DLD1 (cell line): ENCODE results near the gene GZMB.
"Not testable (repeated sequence)": the region's sequence is repeated elsewhere in the genome, so short reads cannot be mapped to it uniquely, and the experiment has no call there.

Experiments
- in situ Hi-C: cut with HindIII; loops from 2 replicates; pipeline ENCODE4 v1.10.0; 2017; ENCODE audit warnings: low sequenced_read_pairs

The GZMB gene, protein sequence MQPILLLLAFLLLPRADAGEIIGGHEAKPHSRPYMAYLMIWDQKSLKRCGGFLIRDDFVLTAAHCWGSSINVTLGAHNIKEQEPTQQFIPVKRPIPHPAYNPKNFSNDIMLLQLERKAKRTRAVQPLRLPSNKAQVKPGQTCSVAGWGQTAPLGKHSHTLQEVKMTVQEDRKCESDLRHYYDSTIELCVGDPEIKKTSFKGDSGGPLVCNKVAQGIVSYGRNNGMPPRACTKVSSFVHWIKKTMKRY

DNA sequence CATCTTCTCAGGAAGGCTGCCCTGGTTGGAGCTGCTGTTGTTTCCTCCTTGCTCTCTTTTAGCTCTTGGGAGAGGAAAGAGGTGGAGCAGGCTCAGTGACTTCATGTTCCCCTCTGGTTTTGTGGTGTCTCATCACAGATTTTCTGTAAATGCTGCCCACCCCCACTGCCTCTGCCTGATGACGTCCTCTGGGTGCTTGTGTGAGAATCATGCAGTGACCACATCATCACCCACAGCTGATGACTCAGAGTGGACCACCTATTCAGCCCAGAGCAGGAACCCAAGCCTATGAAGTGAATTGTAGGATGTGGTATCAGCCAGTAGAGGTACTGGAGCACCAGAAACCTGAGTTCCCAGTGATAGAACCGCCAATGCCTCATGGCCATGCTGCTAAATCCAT lies at the start of gene GZMB:
Gene GZMB, minus strand, starts transcription at position 33 of the 400 bp plus-strand sequence. Its CDS starts 30 bp downstream, at position 3.
- in situ Hi-C loops: no loop called here

DNA sequence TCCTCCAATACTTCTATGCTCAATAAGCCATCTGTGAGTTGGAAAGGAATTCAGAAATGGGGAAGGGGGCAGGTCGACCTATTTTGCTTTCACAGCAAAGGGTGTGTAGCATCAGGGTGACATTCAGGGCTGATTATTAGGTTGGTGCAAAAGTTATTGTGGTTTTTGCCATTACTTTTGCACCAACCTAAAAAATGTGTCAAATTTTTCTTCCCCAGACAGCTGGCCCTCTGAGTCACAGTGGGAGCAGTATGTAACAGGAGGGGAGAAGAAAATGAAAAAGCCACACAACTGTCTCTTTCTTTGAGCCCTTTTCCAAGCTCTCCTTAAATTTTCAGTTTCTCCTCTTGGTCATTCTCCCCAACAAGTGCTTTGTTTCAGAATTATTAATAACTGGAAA lies 47.1 kb upstream of the GZMB start:
- in situ Hi-C loops: no loop called here

GRCh38 chr14:24680516-24680915 lies 46.5 kb upstream of the GZMB start:
- in situ Hi-C loops: no loop called here

DNA sequence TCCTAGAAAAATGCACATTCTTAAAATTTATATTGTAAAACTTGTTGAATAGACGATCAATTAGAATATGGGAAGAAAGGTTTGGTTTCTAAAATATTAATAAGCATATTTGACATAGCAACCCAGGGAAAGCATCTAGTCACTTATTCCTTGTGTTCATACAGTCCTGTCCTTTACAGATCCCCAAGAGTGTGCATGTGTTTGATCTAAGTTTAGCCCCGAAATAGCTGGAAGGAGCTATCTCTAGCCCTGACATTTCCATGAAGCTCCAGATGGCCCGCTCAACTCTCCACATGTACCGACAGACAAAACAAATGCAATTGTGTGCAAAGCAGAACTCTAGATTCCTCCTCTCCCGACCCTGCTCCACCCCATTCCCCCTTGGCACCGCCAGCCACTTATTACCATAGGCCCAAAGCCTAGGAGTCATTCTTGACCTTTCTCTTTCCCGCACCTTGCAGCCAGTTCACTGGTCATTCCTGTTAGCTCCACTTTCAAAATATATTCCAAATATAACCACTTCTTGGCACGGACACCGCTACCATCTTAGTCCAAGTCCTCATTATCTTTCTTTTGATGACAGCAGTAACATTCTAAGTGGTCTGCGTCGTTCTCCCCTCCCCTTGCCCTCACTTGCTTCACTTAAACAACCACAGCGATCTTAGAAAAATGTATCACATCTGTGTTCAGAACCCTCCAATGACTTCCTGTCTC lies 45.4 kb upstream of the GZMB start:
- in situ Hi-C loops: no loop called here

DNA sequence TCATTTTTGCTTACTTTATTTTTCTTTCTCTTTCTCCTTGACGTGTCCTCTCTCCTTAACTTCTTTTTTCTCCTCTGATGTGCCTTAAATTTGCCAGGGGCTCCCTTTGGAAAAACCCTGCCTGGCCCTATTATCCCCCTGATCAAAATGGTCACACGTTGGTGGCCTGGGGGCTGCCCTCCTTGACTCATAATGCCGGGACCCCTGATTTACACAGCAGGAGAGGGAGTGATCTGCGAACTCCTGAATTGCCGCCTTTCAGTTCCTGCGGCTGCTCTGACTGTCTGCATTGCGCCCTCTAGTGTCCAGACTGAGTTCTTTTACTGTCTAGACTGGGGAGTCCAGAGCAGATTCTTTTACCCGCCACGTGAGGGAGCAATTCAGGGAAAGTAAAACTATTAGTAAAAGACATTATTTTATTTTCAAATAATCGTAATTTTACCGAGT lies 44.8 kb upstream of the GZMB start:
- in situ Hi-C loops: no loop called here

DNA sequence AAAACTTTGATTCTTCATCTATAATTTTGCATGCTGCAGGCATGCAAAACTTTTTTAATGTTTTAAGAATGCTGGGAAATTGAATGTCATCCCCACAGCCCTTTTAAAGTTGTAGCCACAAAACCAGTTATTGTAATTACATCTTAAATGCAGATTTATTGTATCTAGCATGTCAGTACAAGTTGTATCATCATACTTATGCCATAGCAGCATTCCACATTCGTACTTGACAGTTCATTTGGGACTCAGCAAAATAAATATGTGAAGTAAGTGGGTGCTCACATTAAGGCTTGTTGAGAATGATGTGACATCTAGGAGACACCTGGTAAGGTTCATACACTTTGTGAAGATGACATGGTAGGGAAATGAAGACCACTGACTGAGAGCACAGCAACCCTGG lies 44.0 kb upstream of the GZMB start:
- in situ Hi-C loops: no loop called here

DNA sequence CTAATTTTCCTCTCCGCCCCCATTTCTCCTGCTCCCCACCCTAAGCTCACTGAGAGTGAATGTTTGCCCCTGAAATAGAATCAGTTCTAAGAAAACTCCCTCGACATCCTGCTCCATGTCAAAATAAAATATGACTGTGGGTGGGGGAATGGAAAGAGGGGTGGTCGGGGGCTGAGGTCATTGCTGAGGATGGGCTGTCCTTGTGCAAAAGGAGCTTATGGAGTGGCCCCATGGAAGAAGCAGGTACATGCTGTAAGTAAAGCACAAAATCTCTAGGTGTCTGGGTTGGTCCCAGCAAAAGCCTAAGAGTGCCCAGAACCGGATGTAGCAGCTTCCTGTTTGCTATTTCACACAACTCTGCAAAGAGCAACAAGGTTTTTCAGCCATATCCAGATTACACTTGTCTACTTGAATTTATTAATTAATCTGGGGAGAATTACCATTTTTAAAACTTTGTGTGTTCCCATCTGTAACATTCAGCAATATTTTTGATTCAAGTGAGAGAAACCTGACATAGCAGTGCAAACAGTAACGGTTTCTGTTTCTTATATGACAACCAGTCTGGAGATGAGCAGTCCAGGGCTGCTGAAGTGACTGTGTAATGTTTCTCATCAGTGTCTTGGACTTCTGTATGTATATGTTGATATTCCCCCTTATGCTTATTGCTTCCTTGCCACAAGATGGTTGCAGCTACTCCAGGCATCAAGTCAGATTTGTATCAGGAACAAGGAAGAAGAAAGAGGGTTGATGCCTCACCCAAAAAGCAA lies 40.4 kb upstream of the GZMB start:
- in situ Hi-C loops: no loop called here

DNA sequence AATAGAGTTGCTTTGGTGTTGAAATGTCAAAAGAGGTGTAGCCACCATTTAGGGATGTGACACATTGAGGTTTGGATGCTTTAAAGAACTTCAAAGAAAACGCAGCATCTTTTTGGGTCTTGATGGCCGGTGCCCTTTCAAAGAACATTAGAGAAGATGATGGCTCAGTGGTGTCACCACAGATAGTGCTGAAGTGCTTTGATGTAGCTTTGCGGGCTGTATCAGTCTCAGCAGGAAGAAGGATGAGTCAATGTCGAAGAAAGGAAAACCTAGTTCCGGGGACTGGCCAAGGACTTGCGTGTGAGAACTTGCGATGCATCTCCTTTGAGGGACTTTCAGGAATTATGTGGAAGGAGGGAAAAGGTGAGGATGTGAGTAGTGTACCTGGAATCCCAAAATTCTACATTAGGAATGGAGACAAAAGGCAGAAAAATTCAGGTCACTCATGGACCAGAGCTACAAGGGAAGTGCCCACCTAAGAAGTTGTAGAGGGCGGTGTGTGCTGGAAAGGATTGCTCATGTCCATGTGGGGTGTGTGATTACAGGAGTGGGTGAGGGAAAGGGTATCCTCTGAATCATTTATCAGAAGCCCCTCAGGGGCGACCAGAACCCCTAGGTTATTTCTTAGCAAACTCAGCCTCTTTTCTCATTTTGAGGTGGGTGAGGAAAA lies 39.7 kb upstream of the GZMB start:
- in situ Hi-C loops: no loop called here

DNA sequence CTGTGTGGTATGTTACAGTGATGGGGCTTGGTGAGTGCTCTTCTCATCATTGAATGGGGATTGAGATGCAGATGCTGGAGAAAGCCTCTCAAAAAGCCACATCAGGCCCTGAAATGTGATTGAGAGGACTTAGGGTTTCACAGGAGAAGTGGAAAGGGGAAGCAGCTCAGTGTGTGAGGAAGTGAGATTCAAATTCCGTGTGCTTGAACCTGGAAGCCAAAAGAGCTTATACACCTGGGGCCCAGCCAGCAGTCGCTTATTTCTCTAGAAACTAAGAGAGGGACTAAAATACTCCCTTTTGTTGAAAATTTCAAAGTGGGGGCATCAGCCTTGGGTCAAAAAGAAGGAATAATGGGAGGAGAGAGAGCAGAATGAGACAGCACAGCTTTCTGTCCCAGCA lies 39.1 kb upstream of the GZMB start:
- in situ Hi-C loops: no loop called here

DNA sequence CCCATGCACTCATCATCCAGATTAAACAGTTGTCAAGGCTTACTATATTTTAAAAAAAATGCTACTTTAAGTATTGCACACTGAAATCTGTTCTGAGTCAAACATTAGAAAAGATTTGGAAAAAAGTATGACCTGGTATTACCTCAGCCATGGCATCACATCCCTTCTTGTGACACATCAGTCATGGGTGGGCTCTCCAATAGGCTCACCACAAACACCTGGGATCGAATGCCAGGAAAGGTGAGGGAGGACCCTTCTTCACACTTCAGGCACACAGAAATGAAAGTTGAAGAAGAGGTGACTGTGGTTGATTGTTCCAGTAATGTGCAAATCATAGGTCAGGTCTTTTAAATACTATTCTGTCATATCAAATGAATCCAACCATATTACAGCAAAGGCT lies 36.6 kb upstream of the GZMB start:
- in situ Hi-C loops: no loop called here

DNA sequence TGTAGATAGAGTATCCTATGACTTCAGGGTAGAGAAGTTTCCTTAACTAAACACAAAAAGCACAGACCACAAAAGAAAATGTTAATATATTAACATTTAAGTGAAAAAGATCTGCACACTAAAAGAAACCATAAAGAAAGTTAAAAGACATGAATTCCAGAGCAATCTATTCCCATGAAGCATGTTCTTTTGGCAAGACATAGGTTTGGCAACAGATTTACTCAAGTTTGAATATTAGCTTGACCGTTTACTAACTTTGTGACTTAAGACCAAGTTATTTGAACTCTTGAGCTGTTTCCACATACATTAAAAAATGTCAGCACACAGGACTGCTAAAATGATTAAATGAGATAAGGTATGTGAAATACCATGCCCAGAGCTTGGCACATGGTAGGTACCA lies 35.7 kb upstream of the GZMB start:
- in situ Hi-C loops: no loop called here

DNA sequence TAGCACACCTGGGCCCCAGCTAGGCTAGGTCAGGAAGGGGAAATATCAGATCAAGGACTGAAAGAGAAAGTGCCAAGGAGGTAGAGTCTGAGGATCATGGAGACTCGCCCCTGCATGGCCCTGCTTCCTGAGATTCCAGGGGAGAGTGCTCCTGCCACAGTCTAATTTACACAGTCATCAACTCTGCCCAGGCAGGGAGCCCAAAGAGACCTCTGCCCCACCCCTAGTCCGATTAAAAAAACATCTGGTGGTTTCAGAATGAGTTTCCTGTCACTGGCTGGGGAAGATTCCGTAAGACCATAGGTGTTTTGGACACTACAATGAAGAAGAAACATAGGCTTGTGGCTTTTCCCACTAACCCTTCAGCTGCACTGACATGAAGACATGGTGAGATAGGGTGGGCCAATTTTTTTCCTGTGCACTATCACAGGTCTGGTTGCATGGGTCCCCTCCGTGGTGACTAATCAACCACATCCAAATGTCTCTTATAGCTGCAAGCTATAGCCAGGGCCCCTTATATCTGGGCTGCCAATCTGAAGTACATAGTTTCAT lies 31.5 kb upstream of the GZMB start:
- in situ Hi-C loops: no loop called here

DNA sequence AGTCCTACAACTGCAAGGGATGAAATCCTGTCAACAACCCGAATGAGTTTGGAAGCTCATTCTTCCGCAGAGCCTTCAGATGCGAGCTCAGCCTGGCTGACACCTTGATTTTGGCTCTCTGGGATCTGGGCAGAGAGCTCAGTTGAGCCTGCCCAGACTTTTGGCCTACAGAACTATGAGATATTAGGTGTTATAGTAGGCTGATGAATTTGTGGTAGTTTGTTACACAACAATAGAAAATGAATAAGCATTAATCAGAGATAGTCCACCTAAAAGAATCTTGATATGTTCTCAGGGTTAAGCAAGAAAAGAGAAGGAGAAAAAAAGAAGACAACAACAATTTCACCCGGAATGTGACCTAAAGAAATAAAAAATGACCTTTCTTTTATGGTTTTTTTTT lies 30.4 kb upstream of the GZMB start:
- in situ Hi-C loops: no loop called here

DNA sequence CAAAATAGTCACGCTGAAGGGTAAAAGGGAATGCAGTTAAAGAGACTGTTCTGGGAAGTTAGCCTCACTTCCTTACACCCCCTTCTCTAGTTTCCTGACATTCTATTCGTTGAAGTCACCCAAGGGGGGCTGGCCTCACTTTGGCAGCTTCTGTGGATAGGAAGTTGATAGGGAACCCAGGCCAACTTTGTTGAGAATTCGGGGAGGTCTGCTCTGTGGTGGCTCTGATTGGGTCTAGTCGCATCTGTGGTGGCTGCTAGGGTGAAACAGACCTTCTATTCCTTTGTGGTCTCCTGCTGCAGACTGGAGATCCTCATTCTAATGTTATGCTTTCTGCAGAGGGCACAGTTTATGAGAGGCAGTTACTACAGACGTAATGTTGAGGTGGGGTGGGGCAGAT lies 28.8 kb upstream of the GZMB start:
- in situ Hi-C loops: no loop called here

- in situ Hi-C loops: no loop called here
Observed at GRCh38 chr14:24659916-24660570, 26.1 kb upstream of the GZMB start.

- in situ Hi-C loops: not testable (repeated sequence)
Observed at GRCh38 chr14:24648361-24648760, 14.4 kb upstream of the GZMB start.

DNA sequence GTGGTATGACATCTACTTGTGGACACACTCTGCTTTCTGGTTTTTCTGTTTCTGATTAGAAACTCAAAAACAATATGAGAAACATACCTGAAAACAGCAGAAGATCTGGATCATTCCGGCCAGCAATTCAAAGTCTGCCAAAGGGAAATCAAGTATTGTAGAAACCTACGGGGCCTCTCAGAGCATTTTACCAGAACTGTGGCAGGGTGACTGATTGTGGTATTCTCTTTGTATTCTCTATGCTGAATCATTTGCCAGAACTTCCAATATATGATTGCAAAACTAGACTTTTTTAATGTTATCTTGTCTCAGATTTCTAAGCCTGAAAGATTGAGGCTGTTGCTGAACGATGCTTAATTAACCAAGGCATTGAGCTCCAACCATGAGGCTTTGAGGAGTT lies 5.9 kb upstream of the GZMB start:
- in situ Hi-C loops: no loop called here

- in situ Hi-C loops: no loop called here
Observed at GRCh38 chr14:24639270-24639669, 5.3 kb upstream of the GZMB start.

- in situ Hi-C loops: no loop called here
Observed at GRCh38 chr14:24633353-24633752, 637 bp downstream of the GZMB start.

GRCh38 chr14:24632761-24633160 lies 1.2 kb downstream of the GZMB start:
- in situ Hi-C loops: no loop called here

- in situ Hi-C loops: no loop called here
Observed at GRCh38 chr14:24632336-24632735, 1.7 kb downstream of the GZMB start.
